Mesodermal cell (in vitro differentiated cells): ENCODE results near the gene WDR62.
"Not testable (repeated sequence)": the region's sequence is repeated elsewhere in the genome, so short reads cannot be mapped to it uniquely, and the experiment has no call there.

Source experiments
- H3K27ac ChIP-seq: 2 replicates; pipeline ENCODE4 v1.7.0; 2013; ENCODE audit warnings: mild to moderate bottlenecking, low read depth, low read length, moderate library complexity; ENCODE audit not compliant: severe bottlenecking
- H3K36me3 ChIP-seq: 2 replicates; pipeline ENCODE4 v1.7.1; 2013; ENCODE audit warnings: mild to moderate bottlenecking, low read length, moderate library complexity; ENCODE audit not compliant: control insufficient read depth, insufficient read depth
- H3K4me1 ChIP-seq: one replicate; pipeline ENCODE4 v1.7.1; 2013; ENCODE audit warnings: mild to moderate bottlenecking, low read length; ENCODE audit not compliant: insufficient read depth, control insufficient read depth, poor library complexity, severe bottlenecking
- H3K4me3 ChIP-seq: 2 replicates; pipeline ENCODE4 v1.7.0; 2013; ENCODE audit warnings: low read length, control low read depth, mild to moderate bottlenecking; ENCODE audit not compliant: insufficient read depth, poor library complexity, severe bottlenecking; ENCODE audit errors: extremely low read depth
- H3K9me3 ChIP-seq: 2 replicates; pipeline ENCODE4 v1.7.1; 2013; ENCODE audit warnings: mild to moderate bottlenecking, low read length, moderate library complexity; ENCODE audit not compliant: control insufficient read depth
- WGBS, 2 experiments: methylation state at CpG; one replicate each; pipeline ENCODE4 v1.1.5; 2013; ENCODE audit warnings: missing lambda C conversion rate in 2 of 2; ENCODE audit not compliant: insufficient coverage in 2 of 2; 5-methylcytosine and 5-hydroxymethylcytosine counted together

The WDR62 gene

DNA sequence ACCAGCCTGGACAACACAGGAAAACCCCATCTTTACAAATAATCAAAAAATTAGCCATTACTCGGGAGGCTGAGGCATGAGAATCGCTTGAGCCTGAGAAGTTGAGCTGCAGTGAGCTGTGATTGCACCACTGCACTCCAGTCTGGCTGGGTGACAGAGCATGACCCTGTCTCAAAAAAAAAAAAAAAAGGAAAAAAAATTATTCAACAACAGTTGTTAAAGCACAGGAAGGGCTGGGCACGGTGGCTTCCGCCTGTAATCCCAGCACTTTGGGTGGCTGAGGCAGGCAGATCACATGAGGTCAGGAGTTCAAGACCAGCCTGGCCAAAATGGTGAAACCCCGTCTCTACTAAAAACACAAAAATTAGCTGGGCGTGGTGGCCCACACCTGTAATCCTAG lies 76.5 kb downstream of the WDR62 start:
- 90 to 92% methylated on average over 5 to 6 of the region's 6 CpGs for WGBS, 2 experiments
- not testable (repeated sequence) for H3K9me3 ChIP-seq, H3K27ac ChIP-seq, H3K4me1 ChIP-seq, H3K4me3 ChIP-seq, H3K36me3 ChIP-seq

DNA sequence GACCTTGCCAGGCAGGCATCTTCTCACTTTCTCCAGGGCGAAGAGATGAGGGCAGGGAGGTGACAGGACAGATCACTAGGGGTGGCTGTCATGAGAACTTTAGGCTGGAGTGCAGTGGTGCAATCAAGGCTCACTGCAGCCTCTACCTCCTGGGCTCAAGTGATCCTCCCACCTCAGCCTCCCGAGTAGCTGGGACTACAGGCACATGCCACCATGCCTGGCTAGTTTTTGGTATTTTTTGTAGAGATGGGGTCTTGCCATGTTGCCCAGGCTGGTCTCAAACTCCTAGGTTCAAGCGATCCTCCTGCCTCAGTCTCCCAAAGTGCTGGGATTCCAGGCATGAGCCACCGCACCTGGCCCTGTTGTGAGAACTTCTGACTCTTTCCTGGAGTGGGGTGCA lies 80.2 kb downstream of the WDR62 start:
- H3K9me3 ChIP-seq, result not testable (repeated sequence)

DNA sequence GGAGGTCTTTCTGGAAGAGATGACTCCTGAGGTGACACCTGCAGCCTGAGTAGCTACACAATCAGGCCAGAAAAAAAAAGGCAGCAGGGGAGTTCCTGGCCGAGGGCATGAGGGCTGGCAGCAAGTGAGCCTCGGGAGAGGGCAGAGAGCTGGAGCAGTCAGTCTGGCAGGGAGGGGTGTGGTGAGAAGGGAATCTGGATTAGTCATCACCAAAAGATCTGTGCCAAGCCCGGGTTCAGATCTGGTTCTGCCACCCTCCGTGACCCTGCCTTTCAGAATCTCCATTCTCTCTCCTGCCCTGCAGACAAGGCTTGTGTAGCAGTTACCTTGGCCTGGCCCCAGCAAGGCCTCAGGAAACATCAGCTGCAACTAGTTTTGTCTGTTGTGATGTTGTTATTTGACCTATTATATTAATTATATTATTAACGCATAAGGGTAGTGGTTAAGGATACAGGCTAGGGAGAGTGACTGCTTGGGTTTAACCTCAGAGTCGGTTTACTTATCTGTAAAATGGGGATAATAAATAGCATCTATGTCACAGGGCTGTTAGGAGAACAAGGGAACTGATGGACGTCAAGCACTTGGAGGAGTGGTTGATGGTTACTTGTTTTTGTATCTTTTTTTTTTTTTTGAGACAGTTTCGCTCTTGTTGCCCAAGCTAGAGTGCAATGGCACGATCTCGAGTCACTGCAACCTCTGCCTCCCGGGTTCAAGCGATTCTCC lies 82.4 kb downstream of the WDR62 start:
- no peak overlapping the region for H3K27ac ChIP-seq
- no peak overlapping the region for H3K4me3 ChIP-seq
- H3K4me1 ChIP-seq, result peaks cover 17% of the 10 kb centered on the region
- peaks cover 9% of the 10 kb centered on the region for H3K36me3 ChIP-seq
- no peaks in the 10 kb centered on the region for H3K9me3 ChIP-seq
- WGBS, 2 experiments, result 64 to 89% methylated on average over 4 to 10 of the region's 12 CpGs

More for the DNA sequence above, 80.2 kb downstream of the WDR62 start:
- H3K4me3 ChIP-seq, H3K27ac ChIP-seq, H3K36me3 ChIP-seq: not testable (repeated sequence)
- 90 to 100% methylated on average over 2 to 4 of the region's 4 CpGs for WGBS, 2 experiments
- H3K4me1 ChIP-seq, result peaks cover 10% of the 10 kb centered on the region

DNA sequence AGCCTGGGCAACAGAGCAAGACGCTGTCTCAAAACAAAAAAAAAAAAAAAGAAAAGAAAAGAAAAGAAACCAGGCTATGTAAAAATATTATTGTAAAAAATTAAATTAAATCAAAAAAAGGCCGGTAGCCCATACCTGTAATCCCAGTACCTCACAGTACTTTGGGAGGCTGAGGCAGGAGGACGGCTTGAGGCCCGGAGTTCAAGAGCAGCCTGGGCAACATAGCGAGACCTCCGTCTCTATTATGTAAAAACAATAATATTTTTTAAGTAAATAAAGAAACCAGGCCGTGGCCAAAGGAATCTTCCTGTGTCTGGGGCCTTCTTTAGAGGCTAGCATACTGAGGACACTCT lies 84.4 kb downstream of the WDR62 start:
- no CpG with 5 or more reads among the region's 7 CpGs for WGBS, 2 experiments
- Histone ChIP-seq H3K4me3 (peak overlapping the region; percentile 100), H3K4me1 (peaks cover 17% of the 10 kb centered on the region), H3K27ac (peak overlapping the region; percentile 87), H3K36me3 (peaks cover 24% of the 10 kb centered on the region), H3K9me3 (no peaks in the 10 kb centered on the region)

DNA sequence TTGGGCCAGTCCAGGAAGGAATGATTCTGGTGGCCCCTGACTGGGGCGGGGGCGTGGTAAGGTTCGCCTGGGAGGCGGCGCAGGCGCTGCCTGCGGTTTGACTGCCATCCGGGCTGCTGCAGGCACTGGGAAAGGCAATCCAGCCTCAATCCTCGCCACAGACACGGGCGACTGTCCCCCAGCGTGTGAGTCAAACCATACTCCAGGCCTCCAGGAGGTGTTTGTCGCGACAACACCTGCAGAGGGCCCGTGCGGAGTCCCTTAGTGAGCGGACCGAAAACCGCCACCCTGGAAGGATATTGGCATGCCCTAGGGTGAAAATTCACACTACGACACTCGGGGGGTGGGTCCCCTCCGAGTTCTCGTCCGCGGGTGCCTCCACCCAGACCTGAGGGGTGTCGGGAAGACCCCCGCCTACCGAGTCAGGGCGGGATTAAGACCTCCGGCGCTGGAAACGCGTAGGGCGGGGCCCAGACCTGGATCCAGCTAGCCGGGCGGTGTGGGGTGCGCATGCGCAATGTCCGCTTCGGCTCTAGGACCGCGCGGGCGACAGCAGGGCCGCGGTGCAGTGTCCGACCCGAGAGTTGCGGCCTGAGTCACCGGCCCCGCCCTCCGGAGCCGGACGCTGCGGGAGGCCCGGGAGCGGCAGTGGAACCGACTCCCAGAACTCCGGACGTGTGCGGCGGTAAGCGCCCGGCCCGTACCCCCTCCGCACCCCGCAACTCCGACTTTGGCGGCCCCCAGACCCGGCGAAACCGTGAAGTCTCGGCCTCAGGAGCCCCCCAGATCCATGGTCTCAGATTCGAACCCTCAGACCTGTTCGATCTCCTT lies 85.0 kb downstream of the WDR62 start, which contains the start of gene CAPNS1:
Gene CAPNS1, plus strand, starts transcription at position 594 of the 831 bp plus-strand sequence. CDS start 946 bp downstream, outside the sequence.
- Histone ChIP-seq H3K36me3 (peaks cover 30% of the 10 kb centered on the region), H3K27ac (peak within 1 kb of the TSS; percentile 88), H3K4me3 (peak within 1 kb of the TSS; percentile 100), H3K9me3 (no peaks in the 10 kb centered on the region), H3K4me1 (peaks cover 17% of the 10 kb centered on the region)
- WGBS, 2 experiments, result 1% methylated on average over 72 of the region's 75 CpGs

DNA sequence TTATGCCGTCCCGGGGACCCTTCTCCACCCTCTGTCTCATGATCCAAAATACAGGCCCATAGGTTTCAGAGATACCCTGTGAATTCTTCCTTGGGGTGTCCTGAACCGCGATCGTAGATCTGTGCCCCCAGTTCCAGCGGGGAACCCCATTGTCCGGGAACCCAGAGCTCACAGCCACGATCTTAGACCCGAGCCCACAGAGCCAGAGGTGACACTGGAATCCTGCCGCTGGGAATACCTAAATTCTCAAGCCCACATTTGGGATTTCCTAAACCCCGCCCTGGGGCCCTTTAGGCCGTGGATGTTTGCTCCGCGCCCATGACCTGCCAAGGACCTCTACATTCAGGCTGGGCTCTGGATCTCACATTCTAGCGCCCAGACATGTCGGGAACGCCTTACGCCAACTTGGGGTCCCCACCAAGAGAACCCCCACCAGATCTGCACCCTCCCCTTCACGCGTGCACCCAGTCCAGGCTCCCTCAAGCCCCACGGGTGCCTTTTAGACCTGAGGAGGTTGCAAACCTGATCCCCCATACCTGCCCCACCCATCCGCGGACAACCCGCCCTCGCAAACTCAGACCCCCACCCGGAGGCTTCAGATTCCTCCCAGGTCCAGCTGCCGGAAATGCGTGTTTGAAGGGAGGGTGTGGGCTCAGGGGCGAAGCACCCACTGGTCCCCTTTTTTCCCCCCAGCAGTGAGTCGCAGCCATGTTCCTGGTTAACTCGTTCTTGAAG lies 85.8 kb downstream of the WDR62 start:
- Histone ChIP-seq H3K9me3 (no peaks in the 10 kb centered on the region), H3K4me3 (peak overlapping the region; percentile 100), H3K36me3 (peaks cover 38% of the 10 kb centered on the region), H3K27ac (peak overlapping the region; percentile 88), H3K4me1 (peaks cover 17% of the 10 kb centered on the region)
- whole genome bisulfite sequencing, 2 experiments, result 0% methylated on average over 20 to 26 of the region's 31 CpGs

DNA sequence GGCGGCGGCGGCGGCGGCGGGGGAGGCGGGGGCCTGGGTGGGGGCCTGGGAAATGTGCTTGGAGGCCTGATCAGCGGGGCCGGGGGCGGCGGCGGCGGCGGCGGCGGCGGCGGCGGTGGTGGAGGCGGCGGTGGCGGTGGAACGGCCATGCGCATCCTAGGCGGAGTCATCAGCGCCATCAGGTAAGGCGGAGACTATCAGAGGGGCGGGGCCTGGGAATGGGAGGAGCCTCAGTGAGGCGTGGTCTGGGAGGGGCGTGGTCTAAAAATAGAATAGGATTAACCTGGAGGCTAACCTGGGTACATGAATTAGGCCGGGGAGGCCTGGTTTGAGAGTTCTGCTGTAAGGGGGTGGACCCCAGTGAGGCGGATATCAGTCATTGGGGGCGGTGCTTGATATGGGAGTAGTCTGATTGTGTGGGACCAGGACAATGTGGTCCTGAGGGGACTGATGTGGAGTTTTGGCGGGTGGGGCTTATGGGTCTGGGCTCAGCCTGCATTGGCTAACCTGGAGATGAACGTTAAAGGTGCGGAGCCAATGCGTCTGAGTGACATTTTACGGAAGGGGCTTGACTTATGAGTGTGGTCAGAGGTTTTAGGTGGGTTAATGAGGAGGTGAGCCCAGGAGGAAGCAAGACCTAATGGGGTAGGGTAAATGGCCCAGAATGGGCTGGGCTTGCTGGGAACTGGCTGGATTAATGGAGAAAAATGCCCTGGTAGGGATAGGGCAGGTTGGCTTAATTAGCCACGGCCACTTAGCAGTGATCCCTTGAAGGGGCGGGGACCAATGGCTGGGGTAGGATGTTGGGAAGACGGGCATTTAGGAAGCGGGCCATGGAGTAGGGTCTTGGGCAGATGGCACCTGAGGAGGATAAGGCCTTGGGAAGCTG lies 86.6 kb downstream of the WDR62 start:
- H3K4me1 ChIP-seq, result peaks cover 17% of the 10 kb centered on the region
- peaks cover 46% of the 10 kb centered on the region for H3K36me3 ChIP-seq
- no peak overlapping the region for H3K27ac ChIP-seq
- 30 to 31% methylated on average over 24 of the region's 42 CpGs for WGBS, 2 experiments
- H3K9me3 ChIP-seq, result no peaks in the 10 kb centered on the region
- H3K4me3 ChIP-seq, result peak overlapping the region; percentile 100

DNA sequence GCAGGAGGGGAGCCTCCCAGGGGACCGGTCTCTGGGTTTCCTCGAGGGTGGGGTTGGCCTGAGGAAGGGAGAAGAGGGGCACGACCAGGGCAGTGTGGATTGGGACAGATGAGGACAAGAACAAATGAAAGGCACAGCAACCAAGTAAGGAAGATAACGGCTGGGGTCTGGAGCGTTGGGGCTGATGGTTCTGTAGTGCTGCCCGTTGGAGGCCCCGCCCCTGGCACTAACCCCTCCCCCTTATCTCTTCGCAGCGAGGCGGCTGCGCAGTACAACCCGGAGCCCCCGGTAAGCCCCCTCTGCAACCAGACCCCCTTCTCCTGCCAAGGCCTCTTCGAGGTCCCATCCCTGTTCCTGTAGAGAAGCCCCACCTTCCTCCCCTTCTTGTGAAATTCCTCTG lies 87.3 kb downstream of the WDR62 start:
- no peaks in the 10 kb centered on the region for H3K9me3 ChIP-seq
- 93 to 98% methylated on average over 10 to 13 of the region's 14 CpGs for WGBS, 2 experiments
- no peak overlapping the region for H3K4me3 ChIP-seq
- peaks cover 10% of the 10 kb centered on the region for H3K4me1 ChIP-seq
- no peak overlapping the region for H3K27ac ChIP-seq
- H3K36me3 ChIP-seq, result peaks cover 54% of the 10 kb centered on the region

DNA sequence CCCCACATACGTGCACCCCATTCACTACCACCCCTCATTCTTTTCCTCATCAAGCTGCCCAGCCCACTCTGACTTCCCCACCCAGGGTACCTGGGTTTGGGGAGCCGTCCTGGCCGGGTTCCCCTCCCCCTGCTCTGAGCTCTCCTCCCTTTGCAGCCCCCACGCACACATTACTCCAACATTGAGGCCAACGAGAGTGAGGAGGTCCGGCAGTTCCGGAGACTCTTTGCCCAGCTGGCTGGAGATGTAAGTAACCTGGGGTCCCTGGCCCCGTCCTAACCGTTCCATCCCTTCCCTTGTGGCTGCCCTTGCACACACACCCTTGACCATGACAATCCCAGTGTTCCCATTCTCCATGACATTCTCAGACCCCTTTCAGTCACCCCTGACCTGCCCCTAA lies 87.8 kb downstream of the WDR62 start:
- 94 to 99% methylated on average over 7 to 8 of the region's 9 CpGs for WGBS, 2 experiments
- H3K9me3 ChIP-seq, result no peaks in the 10 kb centered on the region
- H3K27ac ChIP-seq, result no peak overlapping the region
- no peak overlapping the region for H3K4me3 ChIP-seq
- H3K4me1 ChIP-seq, result peaks cover 9% of the 10 kb centered on the region
- peaks cover 58% of the 10 kb centered on the region for H3K36me3 ChIP-seq

DNA sequence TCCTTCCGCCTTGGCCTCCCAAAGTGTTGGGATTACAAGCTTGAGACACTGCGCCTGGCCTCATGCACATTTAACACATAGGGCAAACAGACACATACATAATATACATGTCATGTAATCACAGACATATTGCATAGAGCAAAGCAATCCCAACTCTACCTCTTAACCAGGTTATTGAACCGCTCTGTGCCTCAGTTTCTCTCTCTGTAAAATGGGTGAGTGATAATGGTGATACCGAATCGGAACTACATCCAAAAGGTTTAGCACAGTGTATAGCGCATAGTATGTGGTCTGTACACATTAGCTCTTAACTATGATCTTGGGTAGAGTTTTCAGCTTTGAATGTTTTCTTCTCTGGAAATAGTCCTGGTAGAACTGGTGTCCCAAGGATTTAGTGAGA lies 89.9 kb downstream of the WDR62 start:
- H3K4me3 ChIP-seq, result no peak overlapping the region
- no peak overlapping the region for H3K27ac ChIP-seq
- H3K9me3 ChIP-seq, result no peaks in the 10 kb centered on the region
- 96 to 100% methylated on average over 5 of the region's 6 CpGs for WGBS, 2 experiments
- H3K4me1 ChIP-seq, result peaks cover 6% of the 10 kb centered on the region
- H3K36me3 ChIP-seq, result peaks cover 78% of the 10 kb centered on the region
